HepG2 (cell line): ENCODE data around the gene ERCC4. TPM values are rescaled to one million over a fixed set of nuclear protein-coding genes. Genes with fewer than 3 reads are reported as not detected.
A peak's percentile ranks its signal among the peaks of the same experiment; 100 is the strongest.

Experiments used
- BRF2 ChIP-seq: sonication (generic); formaldehyde crosslinking; IDR thresholded peaks from 2 replicates; pipeline ENCODE4 v1.8.1; 2022; ENCODE audit warnings: mild to moderate bottlenecking, missing genetic modification reagents
- GFI1 ChIP-seq: sonication (generic); formaldehyde crosslinking; IDR thresholded peaks from 2 replicates; pipeline ENCODE4 v1.5.0; 2020; ENCODE audit warnings: missing genetic modification reagents, mild to moderate bottlenecking, borderline replicate concordance
- HMGA1 ChIP-seq: sonication (generic); formaldehyde crosslinking; conservative IDR thresholded peaks from 2 replicates; pipeline ENCODE4 v1.4.0; 2020; ENCODE audit warnings: missing genetic modification reagents
- KAT8 ChIP-seq: IDR thresholded peaks from 2 replicates; pipeline ENCODE4 v1.6.1; 2016; ENCODE audit warnings: missing genetic modification reagents, missing compliant biosample characterization
- NR1H2 ChIP-seq: sonication (generic); formaldehyde crosslinking; IDR thresholded peaks from 2 replicates; pipeline ENCODE4 v1.8.1; 2022; ENCODE audit warnings: low read depth, missing genetic modification reagents, borderline replicate concordance
- ZBTB3 ChIP-seq: sonication (generic); formaldehyde crosslinking; IDR thresholded peaks from 2 replicates; pipeline ENCODE4 v1.4.0; 2020; ENCODE audit warnings: low read depth, mild to moderate bottlenecking, moderate library complexity, missing genetic modification reagents, borderline replicate concordance
- ZHX2 ChIP-seq, 2 experiments: sonication (generic) in 1 of 2; formaldehyde crosslinking in 1 of 2; IDR thresholded peaks; 2 replicates each; pipeline versions ENCODE4 v1.6.1 to v1.9.0; 2014 to 2022; ENCODE audit warnings: antibody characterized with exemption in 1 of 2, borderline replicate concordance in 1 of 2, inconsistent platforms in 1 of 2, low read depth in 1 of 2, missing genetic modification reagents in 1 of 2
- ZNF124 ChIP-seq: sonication (generic); formaldehyde crosslinking; IDR thresholded peaks from 2 replicates; pipeline ENCODE4 v1.4.0; 2020; ENCODE audit warnings: missing genetic modification reagents
- ZNF142 ChIP-seq: sonication (generic); formaldehyde crosslinking; IDR thresholded peaks from 2 replicates; pipeline ENCODE4 v1.4.0; 2020; ENCODE audit warnings: missing genetic modification reagents
- ZNF260 ChIP-seq: sonication (generic); formaldehyde crosslinking; IDR thresholded peaks from 2 replicates; pipeline ENCODE4 v1.4.0; 2020; ENCODE audit warnings: missing genetic modification reagents, low read depth, mild to moderate bottlenecking, borderline replicate concordance
- ZNF660 ChIP-seq: sonication (generic); formaldehyde crosslinking; IDR thresholded peaks from 2 replicates; pipeline ENCODE4 v1.5.1; 2020; ENCODE audit warnings: mild to moderate bottlenecking, low read depth, missing genetic modification reagents, borderline replicate concordance
- ZNF713 ChIP-seq: sonication (generic); formaldehyde crosslinking; IDR thresholded peaks from 2 replicates; pipeline ENCODE4 v1.4.0; 2020; ENCODE audit warnings: mild to moderate bottlenecking, missing genetic modification reagents
- ZNF784 ChIP-seq: sonication (generic); formaldehyde crosslinking; IDR thresholded peaks from 2 replicates; pipeline ENCODE4 v1.5.1; 2020; ENCODE audit warnings: missing genetic modification reagents, mild to moderate bottlenecking, borderline replicate concordance
- polyA plus RNA-seq, 8 experiments: library from polyadenylated mRNA; depleted of rRNA in 3 of 8; stranded (reverse) in 7 of 8; unstranded in 1 of 8; fragments of >200 nt; fragmentation: Illumina TruSeq in 4 of 8; extraction: Trizol in 4 of 8; gene quantifications; 2 replicates each; pipeline versions ENCODE4 v1.2.1 to v1.2.3, GENCODE V29; 2011 to 2016; ENCODE audit warnings: low read depth in 4 of 8, missing spikeins in 1 of 8, mixed read lengths in 1 of 8; ENCODE audit not compliant: insufficient read depth in 1 of 8
- total RNA-seq, 5 experiments: library from RNA; depleted of rRNA; stranded (reverse); fragments of >200 nt; fragmentation: Illumina TruSeq; extraction: Trizol; gene quantifications; 2 replicates each; pipeline ENCODE4 v1.2.3, GENCODE V29; 2016; ENCODE audit warnings: low read depth in 1 of 5

ERCC4 gene
- total and polyA plus RNA-seq, 2 of the 13 experiments (the other 11 are each of a cell fraction or from before 2014, with no cell fraction given), result 5.4 to 15.2 TPM

DNA sequence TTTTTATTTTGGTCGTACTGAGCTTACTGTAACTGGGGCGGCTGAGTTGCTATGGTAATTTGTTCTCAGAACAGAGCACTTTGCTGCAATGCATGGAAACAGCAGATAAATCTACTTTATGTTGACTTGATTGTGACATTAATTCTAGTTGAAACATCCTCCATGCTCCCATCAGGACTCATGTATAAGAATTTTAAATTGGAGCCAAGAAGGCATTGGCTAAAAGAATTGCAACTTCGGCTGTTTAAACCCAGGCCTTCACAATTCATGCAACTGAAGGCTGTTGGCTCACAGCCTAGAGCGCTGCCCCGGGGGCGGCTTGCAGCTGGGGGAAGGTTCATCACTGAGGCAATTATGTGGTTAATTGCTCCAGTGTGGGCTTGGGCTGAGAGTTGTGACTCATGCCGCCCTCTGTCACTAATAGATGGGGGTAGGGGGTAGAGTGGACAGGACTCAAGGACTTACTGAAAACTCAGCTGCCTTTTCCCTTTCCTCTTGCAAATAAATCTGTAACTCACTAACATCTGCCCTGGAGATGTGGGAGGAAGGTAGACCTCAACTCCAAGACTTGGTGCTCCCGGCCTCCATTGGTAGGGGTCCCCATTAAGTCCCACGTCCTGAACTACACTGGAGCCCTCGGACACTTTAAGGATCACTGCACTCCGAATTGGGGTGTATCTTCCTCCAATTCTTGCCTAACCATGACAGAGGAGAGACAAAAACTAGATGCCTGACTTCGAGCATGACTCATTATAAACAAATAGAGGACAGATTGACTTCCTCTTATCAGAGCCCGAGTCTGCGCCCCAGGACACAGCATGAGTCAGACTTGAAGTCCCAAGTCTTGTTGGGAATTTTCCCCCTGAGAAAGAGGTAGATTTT, 37.5 kb downstream of the ERCC4 start (continued):
- TF ChIP-seq ZBTB3 (CRISPR knock-in tag), result no peak
- TF ChIP-seq ZNF124, result no peak
- no peak for TF ChIP-seq BRF2
- 0 out of 2 replicates have a peak, but pooled peaks have one; percentile 19 for TF ChIP-seq ZNF142 (CRISPR knock-in tag)
- no peak for TF ChIP-seq ZNF713 (CRISPR knock-in tag)
- TF ChIP-seq KAT8 (CRISPR knock-in tag), result peak; percentile 70
- no peak for TF ChIP-seq ZNF260
- TF ChIP-seq HMGA1 (CRISPR knock-in tag), result no peak
- TF ChIP-seq ZNF784 (CRISPR knock-in tag), result no peak; the same call in 1 of the 2 replicates
- TF ChIP-seq ZHX2 (IDR thresholded peaks at IDR 0.05; ENCODE audit: low read depth), result no peak
- no peak for TF ChIP-seq ZHX2 (CRISPR knock-in tag; IDR thresholded peaks at IDR 0.05; ENCODE audit: borderline replicate concordance)
- peak; percentile 88; the same call in 1 of the 2 replicates for TF ChIP-seq GFI1 (CRISPR knock-in tag)
- TF ChIP-seq ZNF660, result no peak
- no peak for TF ChIP-seq NR1H2 (CRISPR knock-in tag)
